GM12872 (cell line): Measurements from ENCODE around the gene PRPS1.

Source experiments
- TF ChIP-seq, protein P1 (sequence below): IDR thresholded peaks from 3 replicates; pipeline ENCODE4 v1.5.1; 2011; ENCODE audit warnings: low read depth, mild to moderate bottlenecking, low read length, moderate library complexity; ENCODE audit not compliant: insufficient read depth

PRPS1 gene

DNA sequence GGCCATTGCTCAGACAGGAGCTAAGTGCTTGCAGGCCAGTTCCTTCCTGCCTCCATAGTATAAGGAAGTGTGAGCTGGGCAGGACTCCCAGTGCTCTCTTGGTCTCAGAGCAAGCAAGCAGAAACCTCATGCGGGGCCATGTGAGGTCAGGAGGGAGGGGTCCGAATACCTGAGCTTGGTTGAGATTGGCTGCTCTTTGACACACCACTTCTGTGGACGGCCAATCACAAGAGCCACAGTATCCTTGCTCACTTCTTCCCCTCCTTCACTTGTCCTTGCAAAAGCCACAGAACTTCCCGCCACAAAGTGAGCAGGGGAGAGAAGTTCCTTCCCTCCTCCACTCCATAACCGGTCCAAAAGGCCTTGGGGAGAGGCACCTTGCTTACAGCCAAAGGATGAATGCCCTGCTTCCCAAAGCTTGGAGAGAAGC is 56.7 kb downstream of the PRPS1 start:
- TF ChIP-seq, protein P1, sequence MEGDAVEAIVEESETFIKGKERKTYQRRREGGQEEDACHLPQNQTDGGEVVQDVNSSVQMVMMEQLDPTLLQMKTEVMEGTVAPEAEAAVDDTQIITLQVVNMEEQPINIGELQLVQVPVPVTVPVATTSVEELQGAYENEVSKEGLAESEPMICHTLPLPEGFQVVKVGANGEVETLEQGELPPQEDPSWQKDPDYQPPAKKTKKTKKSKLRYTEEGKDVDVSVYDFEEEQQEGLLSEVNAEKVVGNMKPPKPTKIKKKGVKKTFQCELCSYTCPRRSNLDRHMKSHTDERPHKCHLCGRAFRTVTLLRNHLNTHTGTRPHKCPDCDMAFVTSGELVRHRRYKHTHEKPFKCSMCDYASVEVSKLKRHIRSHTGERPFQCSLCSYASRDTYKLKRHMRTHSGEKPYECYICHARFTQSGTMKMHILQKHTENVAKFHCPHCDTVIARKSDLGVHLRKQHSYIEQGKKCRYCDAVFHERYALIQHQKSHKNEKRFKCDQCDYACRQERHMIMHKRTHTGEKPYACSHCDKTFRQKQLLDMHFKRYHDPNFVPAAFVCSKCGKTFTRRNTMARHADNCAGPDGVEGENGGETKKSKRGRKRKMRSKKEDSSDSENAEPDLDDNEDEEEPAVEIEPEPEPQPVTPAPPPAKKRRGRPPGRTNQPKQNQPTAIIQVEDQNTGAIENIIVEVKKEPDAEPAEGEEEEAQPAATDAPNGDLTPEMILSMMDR = no peak

- TF ChIP-seq, protein P1 = no peak
These were observed 57.7 kb downstream of the PRPS1 start for GRCh38 chrX:107686026-107686425.

DNA sequence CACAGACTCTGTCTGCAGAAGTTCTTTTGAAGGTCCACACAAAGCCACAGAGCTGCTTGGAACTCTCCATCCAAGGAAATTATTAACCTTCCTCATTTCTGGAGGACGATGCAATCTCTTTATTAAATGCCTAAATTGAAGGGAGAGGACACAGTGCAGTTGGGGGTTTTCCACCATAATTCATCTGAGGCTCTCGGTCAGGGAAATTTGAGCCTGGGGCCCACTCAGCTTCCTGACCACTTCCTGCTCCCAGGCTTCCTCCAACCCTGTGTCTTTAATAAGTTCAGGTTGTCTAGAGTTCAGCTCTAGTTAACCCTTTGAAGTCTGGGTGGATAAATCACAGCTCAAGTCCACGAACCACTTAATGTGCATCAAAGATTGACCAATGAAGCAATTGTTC is 58.5 kb downstream of the PRPS1 start:
- TF ChIP-seq, protein P1 = no peak

- TF ChIP-seq, protein P1 = no peak
These were observed 59.1 kb downstream of the PRPS1 start for GRCh38 chrX:107687445-107687844.

- TF ChIP-seq, protein P1 = no peak
These were observed 62.7 kb downstream of the PRPS1 start for GRCh38 chrX:107691024-107691448.

GRCh38 chrX:107699616-107700015 is 71.3 kb downstream of the PRPS1 start:
- TF ChIP-seq, protein P1 = no peak

DNA sequence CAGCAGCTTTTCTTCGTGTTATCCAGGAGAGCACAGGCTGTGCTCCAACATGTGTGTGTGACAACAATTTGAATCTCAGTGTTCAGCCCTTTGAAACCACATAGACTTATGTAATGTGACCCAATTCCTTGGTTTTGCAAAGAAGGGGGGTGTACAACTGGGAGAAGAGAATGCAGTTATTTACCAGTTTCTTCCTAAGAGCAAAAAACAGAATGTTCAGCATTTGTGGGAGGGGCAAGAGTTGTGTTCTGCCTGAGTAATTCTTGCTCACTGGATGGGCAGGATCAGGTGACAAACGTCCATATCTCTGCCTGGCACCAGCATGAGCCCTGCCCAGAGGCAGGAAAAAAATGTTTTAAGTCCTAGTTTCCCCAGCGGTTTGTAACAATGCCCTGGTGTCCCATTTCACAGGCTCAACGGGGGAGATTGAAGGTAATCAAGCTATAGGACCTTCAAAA is 72.0 kb downstream of the PRPS1 start:
- TF ChIP-seq, protein P1 = no peak
